TTC549 (cell line): ENCODE measurements around the gene BTBD9.

Source experiments
- FAIRE-seq: peaks from 2 replicates; lab custom pipeline; 2012; peaks lifted over from hg19 to GRCh38; lab: Jason Lieb, UNC

The BTBD9 gene

GRCh38 chr6:38234934-38235682 lies 404.6 kb downstream of the BTBD9 start:
- no peak for FAIRE-seq

- FAIRE-seq: no peak
Observed at GRCh38 chr6:38234141-38234540, 405.6 kb downstream of the BTBD9 start.

GRCh38 chr6:38233161-38233791 lies 406.5 kb downstream of the BTBD9 start:
- FAIRE-seq: no peak

DNA sequence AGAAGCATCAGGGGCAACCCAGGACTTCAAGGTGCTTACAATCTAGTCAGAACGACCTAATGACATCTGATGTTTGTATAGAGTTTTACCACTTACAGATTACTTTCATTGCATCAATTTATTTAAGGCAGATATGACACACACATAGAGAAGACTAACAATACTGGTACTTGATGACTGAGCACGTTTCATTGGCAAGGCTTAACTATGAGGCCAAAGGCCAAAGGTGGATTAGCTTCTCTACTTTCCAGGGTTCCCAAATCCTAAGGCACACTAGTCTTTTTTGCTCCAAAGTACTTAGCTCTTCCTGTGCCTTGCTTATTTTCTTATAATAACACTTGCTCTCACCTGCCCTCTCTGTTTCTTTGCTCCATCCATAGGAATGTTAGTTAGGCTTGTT lies 414.0 kb downstream of the BTBD9 start:
- FAIRE-seq: no peak

- FAIRE-seq: no peak
Observed at GRCh38 chr6:38221251-38221650, 418.5 kb downstream of the BTBD9 start.

DNA sequence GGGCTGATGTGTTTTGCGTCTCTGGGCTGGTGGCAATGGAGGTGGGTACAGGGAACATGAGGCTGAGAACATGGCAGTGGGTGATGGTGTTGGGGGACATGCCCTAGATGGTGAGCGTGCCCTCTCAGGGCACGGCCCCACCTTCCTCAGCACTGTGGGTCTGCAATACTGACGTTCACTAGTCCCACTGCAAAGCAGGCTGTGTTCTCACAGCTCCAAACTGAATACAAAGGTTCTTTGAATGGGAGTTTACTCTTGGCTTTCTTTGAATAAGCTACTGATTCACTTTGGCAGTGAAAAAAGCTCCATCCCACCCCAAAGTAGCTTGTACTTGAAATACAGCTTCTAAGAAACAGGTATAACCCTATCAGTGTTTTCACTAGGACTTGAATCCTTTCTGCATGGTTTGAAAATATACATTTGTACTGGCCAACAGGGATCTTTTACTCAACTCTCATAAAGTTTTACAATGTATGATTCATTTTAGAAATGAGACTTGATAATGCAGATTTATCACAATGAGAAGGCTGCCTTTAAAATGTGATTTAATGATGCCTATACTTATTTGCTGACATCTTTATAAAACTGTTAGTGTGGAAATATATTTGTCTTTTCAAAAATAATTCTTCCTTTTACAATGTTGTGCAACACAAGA lies 419.5 kb downstream of the BTBD9 start:
- FAIRE-seq: no peak

GRCh38 chr6:38218235-38218634 lies 421.5 kb downstream of the BTBD9 start:
- no peak for FAIRE-seq

- FAIRE-seq: no peak
Observed at GRCh38 chr6:38216451-38216850, 423.3 kb downstream of the BTBD9 start.

DNA sequence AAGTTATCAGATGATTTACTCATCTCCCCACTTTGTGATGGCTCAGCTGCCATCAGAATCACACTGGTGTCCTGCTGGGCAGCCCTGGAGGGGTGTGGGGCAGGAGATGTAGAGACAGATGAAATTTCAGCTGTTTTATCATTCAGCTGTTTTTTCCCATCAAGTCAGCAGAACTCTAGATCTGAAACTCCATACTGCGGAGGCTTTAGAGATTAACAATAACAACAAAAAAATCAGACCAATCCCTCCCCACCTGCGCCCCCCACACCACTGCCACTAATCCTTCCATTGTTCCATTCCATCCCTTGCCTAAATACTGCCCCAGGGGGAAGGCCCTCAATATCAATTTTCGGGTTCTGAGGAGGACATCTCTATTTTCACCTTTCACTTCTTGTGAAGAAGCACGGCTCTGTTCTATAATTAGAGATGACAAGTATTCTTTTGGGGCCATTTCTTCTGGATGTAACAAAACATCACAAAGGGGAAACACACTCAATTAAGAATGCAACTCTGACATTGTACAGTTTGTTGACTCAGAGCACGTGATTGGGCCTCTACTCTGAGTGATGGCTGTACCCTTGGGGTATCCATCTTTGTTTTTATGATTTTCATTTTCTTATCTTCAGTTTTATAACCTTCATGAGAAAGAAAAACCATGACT lies 423.9 kb downstream of the BTBD9 start:
- no peak for FAIRE-seq

GRCh38 chr6:38215225-38215624 lies 424.5 kb downstream of the BTBD9 start:
- no peak for FAIRE-seq

- no peak for FAIRE-seq
Observed at GRCh38 chr6:38214159-38214558, 425.6 kb downstream of the BTBD9 start.

DNA sequence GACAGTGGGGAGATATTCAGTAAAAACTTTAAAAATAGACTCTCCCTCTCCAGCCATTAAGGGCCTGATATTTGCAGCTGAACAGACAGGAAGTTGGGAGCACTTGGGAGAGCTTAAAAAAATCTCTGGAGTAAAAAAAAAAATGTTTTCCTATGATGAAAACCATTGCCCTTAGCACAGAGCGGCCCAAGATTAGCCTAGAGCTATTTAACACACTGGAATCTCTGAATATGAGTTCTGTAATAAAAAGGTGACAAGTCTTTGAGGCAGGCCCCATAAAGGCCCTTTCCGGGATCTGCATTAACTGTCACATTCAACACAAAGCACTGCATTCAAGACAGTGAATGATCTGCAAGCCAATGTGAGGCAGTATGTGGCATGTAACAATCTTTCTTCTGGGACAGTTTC lies 426.5 kb downstream of the BTBD9 start:
- no peak for FAIRE-seq

DNA sequence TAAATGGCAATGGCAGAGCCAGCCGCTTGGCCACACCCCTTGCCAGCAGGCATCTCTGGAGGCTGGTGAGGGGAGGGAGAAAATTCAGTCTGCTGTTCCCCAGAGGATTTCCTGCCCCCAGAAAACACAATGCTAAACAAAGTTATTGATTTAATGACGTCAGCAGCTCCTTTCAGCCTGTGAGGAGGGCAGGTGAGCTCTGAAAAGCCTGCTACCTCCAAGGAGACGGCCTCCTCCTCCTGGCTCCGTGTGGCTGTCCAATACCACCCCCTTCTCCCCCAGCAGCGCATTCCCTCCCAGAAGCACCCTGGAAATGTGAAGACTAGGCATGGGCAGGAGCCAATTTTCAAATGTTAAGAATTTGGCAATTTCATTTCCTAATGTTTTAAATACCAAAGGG lies 427.1 kb downstream of the BTBD9 start:
- FAIRE-seq: no peak

DNA sequence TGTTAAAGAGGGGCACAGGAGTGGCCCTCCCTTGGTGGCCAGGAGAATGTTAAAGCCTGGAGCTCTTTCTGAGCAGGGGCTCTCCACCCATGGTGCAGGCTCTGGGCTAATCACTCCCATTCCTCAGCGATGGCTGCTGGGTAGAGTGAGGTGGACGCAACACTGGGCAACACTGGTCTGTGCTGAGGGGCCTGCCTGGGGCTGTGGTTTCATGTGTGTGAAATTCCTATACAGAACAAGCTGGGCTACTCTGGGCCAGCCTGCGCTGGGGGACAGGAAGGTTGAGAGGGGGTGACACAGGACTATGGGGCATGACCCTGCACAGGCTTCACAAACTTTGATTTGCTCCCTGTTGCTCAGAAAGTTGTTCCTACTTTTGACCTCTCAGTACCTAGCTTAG lies 427.6 kb downstream of the BTBD9 start:
- no peak for FAIRE-seq

DNA sequence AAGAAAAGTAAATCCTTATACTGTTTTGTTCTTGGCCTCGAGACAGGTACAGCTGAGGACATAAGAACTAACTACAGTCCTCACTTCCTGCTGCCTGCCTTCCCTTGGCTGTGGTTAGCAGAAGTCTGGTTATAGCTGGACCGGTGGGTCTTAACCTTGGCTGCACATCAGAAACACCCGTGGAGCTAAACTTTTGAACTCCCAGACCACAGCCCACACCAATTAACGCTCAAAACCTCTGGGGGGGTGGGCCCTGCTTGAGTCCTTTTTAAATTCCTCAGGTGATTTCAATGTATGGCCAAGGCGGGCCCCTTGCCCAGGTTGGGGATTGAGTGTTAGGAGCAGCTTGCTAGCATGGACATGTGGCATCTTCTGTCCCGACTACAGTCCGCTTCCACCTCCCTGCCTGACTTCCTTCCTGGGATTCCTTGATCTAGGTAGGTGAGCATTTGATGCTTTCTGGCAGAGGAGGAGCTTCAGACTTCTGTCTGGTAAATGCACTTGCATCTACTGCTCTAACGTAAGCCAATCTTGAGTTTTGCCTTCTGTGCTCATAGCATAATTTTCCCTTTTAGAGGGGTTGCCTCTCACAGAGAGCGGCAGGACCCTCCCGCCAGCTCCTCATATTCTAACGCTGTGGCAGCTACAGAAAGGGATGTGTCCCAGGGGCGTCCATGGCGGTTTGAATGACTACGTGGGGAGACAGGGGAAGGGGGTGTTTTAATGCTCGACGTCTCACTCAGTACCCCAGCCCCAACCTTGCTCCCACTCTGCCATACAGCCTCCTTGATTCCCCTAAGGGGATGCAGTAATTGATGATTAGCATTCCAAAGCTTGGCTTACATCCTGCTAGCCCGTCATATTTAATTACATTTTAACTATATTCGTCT lies 430.1 kb downstream of the BTBD9 start:
- no peak for FAIRE-seq

DNA sequence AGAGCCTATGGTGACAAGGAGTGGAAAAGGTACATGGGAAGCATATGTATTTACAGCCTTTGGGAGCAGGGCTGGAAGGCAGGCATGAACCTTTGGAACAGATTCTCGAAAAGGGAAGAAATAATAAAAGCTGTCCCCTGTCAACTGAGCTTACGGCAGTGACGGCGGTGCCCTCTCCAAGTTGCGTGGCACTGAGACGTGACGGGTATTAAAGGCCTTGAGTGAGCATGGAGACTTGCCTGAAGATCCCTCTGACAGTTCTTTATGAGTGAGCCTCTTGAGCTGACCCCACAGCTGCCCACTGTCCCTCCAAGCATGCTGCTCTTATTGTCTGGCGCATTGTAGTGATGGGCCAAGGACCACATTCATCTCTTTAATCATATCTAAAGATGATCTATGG lies 431.7 kb downstream of the BTBD9 start:
- no peak for FAIRE-seq

GRCh38 chr6:38207375-38207774 lies 432.4 kb downstream of the BTBD9 start:
- no peak for FAIRE-seq

DNA sequence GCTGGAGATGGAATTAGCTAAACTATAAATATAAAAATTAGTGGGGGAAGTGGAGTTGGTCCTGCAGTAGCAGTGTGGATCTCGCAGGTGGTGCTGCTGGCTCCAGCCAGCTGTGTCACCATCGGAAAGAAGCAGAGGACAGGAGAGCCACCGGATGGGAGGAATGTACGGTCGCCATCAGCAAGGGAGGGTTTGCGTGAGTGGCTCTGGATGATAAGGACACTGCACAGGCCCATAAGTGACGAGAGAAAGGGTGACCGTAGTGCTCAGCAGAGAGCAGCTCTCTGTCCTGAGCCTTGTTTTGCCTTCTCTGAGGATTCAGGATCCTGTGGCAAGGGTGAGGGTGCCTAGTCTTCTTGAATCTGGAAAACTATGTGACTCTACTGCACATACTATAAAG lies 441.5 kb downstream of the BTBD9 start:
- FAIRE-seq: no peak

- no peak for FAIRE-seq
Observed at GRCh38 chr6:38195113-38195635, 444.6 kb downstream of the BTBD9 start.

DNA sequence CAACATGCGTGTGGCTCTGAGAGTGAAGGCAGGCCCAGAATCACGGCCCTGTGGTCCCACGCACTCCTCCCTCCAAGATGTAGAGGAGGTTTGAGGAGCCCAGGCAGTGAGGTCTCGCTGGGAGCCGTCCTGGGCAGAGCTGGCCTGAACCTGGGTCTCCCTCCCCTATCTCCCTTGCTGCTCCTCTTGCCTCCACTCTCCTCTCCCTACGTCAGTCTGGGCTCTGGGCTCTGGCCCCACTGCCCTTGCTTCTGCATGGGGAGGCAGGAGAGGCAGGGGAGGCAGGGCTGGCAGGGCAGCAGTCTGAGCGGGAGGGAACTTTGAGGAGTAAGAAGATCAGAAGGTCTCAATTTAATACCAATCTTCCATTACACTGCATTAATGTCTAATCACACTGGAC lies 445.1 kb downstream of the BTBD9 start:
- no peak for FAIRE-seq

- FAIRE-seq: no peak
Observed at GRCh38 chr6:38194282-38194572, 445.5 kb downstream of the BTBD9 start.
